K562 (cell line): ENCODE measurements around the gene C17orf75. TPM values are rescaled to one million over a fixed set of nuclear protein-coding genes. Genes with fewer than 3 reads are reported as not detected.

Source experiments
- CC2D1A ChIP-seq: fragments of 450-650 bp; IDR thresholded peaks from 2 replicates; pipeline ENCODE4 v1.6.1; 2017; ENCODE audit warnings: mild to moderate bottlenecking
- CCNT2 ChIP-seq: IDR thresholded peaks from 2 replicates; pipeline ENCODE4 v1.6.1; 2011; ENCODE audit warnings: borderline replicate concordance, low read depth, mild to moderate bottlenecking, moderate library complexity, mixed read lengths, low read length; ENCODE audit not compliant: insufficient read length; ENCODE audit errors: extremely low read depth
- CEBPB ChIP-seq: fragments of 450-650 bp; IDR thresholded peaks from 2 replicates; pipeline ENCODE4 v1.6.1; 2016; ENCODE audit warnings: missing genetic modification characterization, missing compliant biosample characterization
- E2F6 ChIP-seq, 2 experiments: IDR thresholded peaks; 2 replicates each; pipeline ENCODE4 v1.6.1; 2011; ENCODE audit warnings: borderline replicate concordance in 1 of 2, control low read depth in 1 of 2, low read depth in 1 of 2, low read length in 1 of 2, mild to moderate bottlenecking in 1 of 2, mixed read lengths in 1 of 2, moderate library complexity in 1 of 2; ENCODE audit not compliant: insufficient read depth in 1 of 2, insufficient read length in 1 of 2, poor library complexity in 1 of 2, severe bottlenecking in 1 of 2; ENCODE audit errors: extremely low read depth in 1 of 2
- E2F8 ChIP-seq: fragments of 450-650 bp; IDR thresholded peaks from 2 replicates; pipeline ENCODE4 v1.7.1; 2018; ENCODE audit warnings: mild to moderate bottlenecking, low read depth; ENCODE audit not compliant: partially characterized antibody
- L3MBTL2 ChIP-seq: fragments of 450-650 bp; IDR thresholded peaks from 2 replicates; pipeline ENCODE4 v1.6.1; 2016; ENCODE audit warnings: mild to moderate bottlenecking, moderate library complexity
- LARP7 ChIP-seq: fragments of 450-650 bp; IDR thresholded peaks from 2 replicates; pipeline ENCODE4 v1.6.1; 2016
- MAFG ChIP-seq: fragments of 450-650 bp; conservative IDR thresholded peaks from 2 replicates; pipeline ENCODE4 v1.6.1; 2016; ENCODE audit warnings: missing genetic modification characterization, missing compliant biosample characterization
- MED1 ChIP-seq: sonication (generic); formaldehyde crosslinking; IDR thresholded peaks from 2 replicates; pipeline ENCODE4 v1.8.1; 2023; ENCODE audit warnings: missing genetic modification reagents, borderline replicate concordance
- PTBP1 ChIP-seq: fragments of 200-400 bp; formaldehyde crosslinking; IDR thresholded peaks from 2 replicates; pipeline ENCODE4 v1.6.1; 2017; ENCODE audit warnings: low read depth, low read length
- SMARCB1 ChIP-seq: IDR thresholded peaks from 2 replicates; pipeline ENCODE4 v1.6.1; 2011; ENCODE audit warnings: improper control_type of control experiment, low read depth; ENCODE audit not compliant: insufficient read length
- SRSF1 ChIP-seq: fragments of 200-400 bp; formaldehyde crosslinking; IDR thresholded peaks from 2 replicates; pipeline ENCODE4 v1.6.1; 2017; ENCODE audit warnings: mild to moderate bottlenecking, low read depth, low read length, moderate library complexity
- U2AF1 ChIP-seq: fragments of 200-400 bp; formaldehyde crosslinking; optimal IDR thresholded peaks from 2 replicates; pipeline ENCODE3; 2017; ENCODE audit warnings: mild to moderate bottlenecking, low read depth, low read length, moderate library complexity
- USF1 ChIP-seq: sonication (generic); formaldehyde crosslinking; IDR thresholded peaks from 2 replicates; pipeline ENCODE4 v1.9.0; 2022; ENCODE audit warnings: mild to moderate bottlenecking, missing genetic modification reagents
- ZC3H11A ChIP-seq: IDR thresholded peaks from 2 replicates; pipeline ENCODE4 v1.6.1; 2012; ENCODE audit warnings: low read depth, low read length, improper control_type of control experiment
- ZC3H4 ChIP-seq: sonication (generic); formaldehyde crosslinking; IDR thresholded peaks from 2 replicates; pipeline ENCODE4 v1.9.0; 2021; ENCODE audit warnings: missing genetic modification reagents, borderline replicate concordance
- ZNF146 ChIP-seq: IDR thresholded peaks from one replicate; pipeline ENCODE4 v1.6.1; 2018; ENCODE audit warnings: missing compliant biosample characterization; ENCODE audit not compliant: unreplicated experiment
- ZNF280A ChIP-seq: fragments of 450-650 bp; IDR thresholded peaks from 2 replicates; pipeline ENCODE4 v1.6.1; 2018; ENCODE audit warnings: mild to moderate bottlenecking, low read depth; ENCODE audit not compliant: partially characterized antibody
- ZNF655 ChIP-seq: fragments of 250-450 bp; sonication (Bioruptor Pico); IDR thresholded peaks from 2 replicates; pipeline ENCODE4 v1.5.0; 2021
- polyA plus RNA-seq, 8 experiments: library from polyadenylated mRNA; depleted of rRNA in 4 of 8; stranded (reverse) in 5 of 8; unstranded in 3 of 8; fragments of >200 nt; fragmentation: Nextera tagmentation in 2 of 8; fragmentation: Illumina TruSeq in 1 of 8; extraction: Ambion mirVana in 2 of 8; extraction: Trizol in 1 of 8; gene quantifications; 2 replicates each; pipeline versions ENCODE4 v1.2.1 to v1.2.3, GENCODE V29; 2011 to 2014; ENCODE audit warnings: inconsistent platforms in 1 of 8, missing spikeins in 1 of 8
- total RNA-seq, 7 experiments: library from RNA; depleted of rRNA in 6 of 7; stranded (reverse); fragments of >200 nt in 6 of 7; fragmentation: Illumina TruSeq in 2 of 7; extraction: Trizol in 2 of 7; gene quantifications; 2 replicates each; pipeline versions ENCODE4 v1.2.1 to v1.2.3, GENCODE V29; 2011 to 2021; ENCODE audit warnings: low replicate concordance in 1 of 7

Gene C17orf75
- total and polyA plus RNA-seq, 9 of the 15 experiments (the other 6 are each of a cell fraction or from before 2014, with no cell fraction given) = 15.5 to 55.7 (median 18.5) TPM

GRCh38 chr17:32349854-32350665 is 8.1 kb upstream of the C17orf75 start, which contains the start of gene ZNF207 (continued):
- no peak for TF ChIP-seq CCNT2
- TF ChIP-seq SMARCB1 = no peak
- TF ChIP-seq CC2D1A = no peak; the same call in none of the 2 replicates
- no peak for TF ChIP-seq SRSF1
- TF ChIP-seq E2F6 (IDR thresholded peaks at IDR 0.05; ENCODE audit: borderline replicate concordance in 1 of 2, extremely low read depth in 1 of 2, insufficient read depth in 1 of 2, insufficient read length in 1 of 2, low read depth in 1 of 2, low read length in 1 of 2, poor library complexity in 1 of 2, severe bottlenecking in 1 of 2) = no peak
- no peak for TF ChIP-seq MED1 (CRISPR knock-in tag)
- no peak for TF ChIP-seq ZNF146
- 0 out of 2 replicates have a peak, but pooled peaks have one; percentile 30 for TF ChIP-seq L3MBTL2
- no peak for TF ChIP-seq MAFG (tag)
- TF ChIP-seq U2AF1 = no peak
- TF ChIP-seq ZNF655 (CRISPR knock-in tag) = no peak
- TF ChIP-seq LARP7 = peak; percentile 66; the same call in 1 of the 2 replicates
- no peak for TF ChIP-seq E2F8
- TF ChIP-seq ZC3H4 (CRISPR knock-in tag) = no peak
- no peak for TF ChIP-seq ZNF280A
- peak; percentile 97 for TF ChIP-seq USF1 (CRISPR knock-in tag)
- TF ChIP-seq ZC3H11A = no peak
- no peak for TF ChIP-seq PTBP1
- TF ChIP-seq CEBPB (tag) = no peak
